ENCODE results near the gene PIGT.

DNA sequence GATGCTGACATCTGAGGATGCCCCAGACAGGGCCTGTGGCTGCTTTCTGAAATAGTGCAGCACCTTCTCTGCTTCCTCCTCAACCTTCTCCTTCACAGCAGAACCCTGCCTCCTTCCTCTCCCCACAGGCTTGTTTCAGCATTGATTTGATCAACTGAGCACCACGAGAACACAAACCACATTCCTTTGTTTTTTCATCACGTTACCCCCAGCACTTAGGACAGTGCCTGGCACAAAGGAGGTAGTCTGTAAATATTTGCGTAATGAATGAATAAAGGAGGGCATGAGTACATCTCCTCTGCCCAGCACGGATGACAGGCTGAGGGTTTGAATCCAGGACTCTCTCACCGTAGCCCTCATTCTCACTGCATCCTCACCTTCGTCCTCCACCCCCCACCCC is 32.3 kb downstream of the PIGT start:
- no peak for TF ChIP-seq POLR2A (IDR thresholded peaks at IDR 0.05)
- TF ChIP-seq CTCF (IDR thresholded peaks at IDR 0.05) = no peak

All from vagina (tissue), 2 donors.